HepG2 (cell line): Measurements from ENCODE around the gene TTLL13. TPM values are rescaled to one million over a fixed set of nuclear protein-coding genes. Genes with fewer than 3 reads are reported as not detected.

Source experiments
- ATAC-seq: fragments of 200-7000 bp; cut with Tn5 transposase; 3 replicates; pipeline ENCODE4 v1.9.1; 2020; ENCODE audit warnings: mild to moderate bottlenecking, moderate library complexity
- BruUV-seq: library from RNA; stranded (reverse); fragments of 400-500 nt; replicated peaks from 2 replicates; lab custom pipeline; 2021; lab: Mats Ljungman, UMichigan
- CTCF ChIA-PET: fragments of 300-600 bp; formaldehyde crosslinking; extraction: SDS; loops from one replicate; lab custom pipeline; 2021; ENCODE audit warnings: low total read pairs, inconsistent platforms, low intra/inter-chr PET ratio; lab: Yijun Ruan, JAX
- POLR2A ChIA-PET: fragments of 350-600 bp; sonication (Branson Sonifier 250); formaldehyde crosslinking; loops from one replicate; lab custom pipeline; 2020; ENCODE audit warnings: antibody characterized with exemption, inconsistent platforms; lab: Yijun Ruan, JAX
- DNase-seq: peaks from one replicate; pipeline ENCODE4 v3.0.0-alpha.2; 2015; ENCODE audit warnings: low spot score
- FAIRE-seq: peaks from 3 replicates; lab custom pipeline; 2011; peaks lifted over from hg19 to GRCh38; lab: Jason Lieb, UNC
- H2AFZ ChIP-seq: one replicate; pipeline ENCODE4 v1.6.1; 2011; ENCODE audit warnings: low read length, inconsistent platforms
- H3K27ac ChIP-seq: fragments of 300-600 bp; 3 replicates; pipeline ENCODE4 v1.8.0; 2011; ENCODE audit warnings: mixed run types, mild to moderate bottlenecking, mixed read lengths, low read length, inconsistent platforms; ENCODE audit not compliant: insufficient read depth; ENCODE audit errors: extremely low read length
- H3K27me3 ChIP-seq, 2 experiments: fragments of 200-600 bp in 1 of 2; 2 replicates in 1 of 2; 3 replicates in 1 of 2; pipeline versions ENCODE4 v1.6.0 to v1.8.0; 2011; ENCODE audit warnings: low read length in 2 of 2, mild to moderate bottlenecking in 2 of 2, moderate library complexity in 2 of 2, inconsistent platforms in 1 of 2; ENCODE audit not compliant: insufficient read depth in 2 of 2, control insufficient read depth in 1 of 2
- H3K36me3 ChIP-seq, 2 experiments: fragments of 200-600 bp in 1 of 2; replicated peaks in 1 of 2; 2 replicates in 1 of 2; 3 replicates in 1 of 2; pipeline versions ENCODE4 v1.5.1 to v1.8.0; 2011; ENCODE audit warnings: low read length in 2 of 2, inconsistent platforms in 1 of 2; ENCODE audit not compliant: insufficient read depth in 2 of 2, control insufficient read depth in 1 of 2
- H3K4me1 ChIP-seq: 2 replicates; pipeline ENCODE4 v1.5.1; 2012; ENCODE audit warnings: low read length, inconsistent platforms; ENCODE audit not compliant: insufficient read depth
- H3K4me2 ChIP-seq: 2 replicates; pipeline ENCODE4 v1.6.0; 2011; ENCODE audit warnings: low read depth, low read length, inconsistent platforms
- H3K4me3 ChIP-seq, 3 experiments: fragments of 200-600 bp in 1 of 3; sonication (generic), shearing (Covaris generic) in 1 of 3; replicated peaks in 1 of 3; 2 replicates each; pipeline ENCODE4 v1.5.1; 2011 to 2016; ENCODE audit warnings: low read length in 3 of 3, inconsistent platforms in 2 of 3, low read depth in 2 of 3, mild to moderate bottlenecking in 2 of 3, control low read depth in 1 of 3, mixed read lengths in 1 of 3; ENCODE audit not compliant: insufficient read depth in 1 of 3
- H3K79me2 ChIP-seq: one replicate; pipeline ENCODE4 v1.6.1; 2011; ENCODE audit warnings: low read length, inconsistent platforms; ENCODE audit not compliant: insufficient read depth
- H3K9ac ChIP-seq: 2 replicates; pipeline ENCODE4 v1.6.0; 2011; ENCODE audit warnings: mild to moderate bottlenecking, low read depth, low read length, inconsistent platforms; ENCODE audit not compliant: insufficient read depth
- H3K9me3 ChIP-seq: 2 replicates; pipeline ENCODE4 v1.5.1; 2012; ENCODE audit warnings: mild to moderate bottlenecking, low read length
- H4K20me1 ChIP-seq: 2 replicates; pipeline ENCODE4 v1.6.0; 2011; ENCODE audit warnings: inconsistent platforms, mild to moderate bottlenecking, low read length, moderate library complexity; ENCODE audit not compliant: insufficient read depth
- ATM ChIP-seq: fragments of 450-650 bp; IDR thresholded peaks from 2 replicates; pipeline ENCODE4 v1.7.1; 2017; ENCODE audit warnings: mild to moderate bottlenecking, borderline replicate concordance
- CHCHD3 ChIP-seq: sonication (generic); formaldehyde crosslinking; IDR thresholded peaks from 2 replicates; pipeline ENCODE4 v1.8.0; 2022; ENCODE audit warnings: mild to moderate bottlenecking, missing genetic modification reagents, moderate library complexity
- FOXA3 ChIP-seq: IDR thresholded peaks from 2 replicates; pipeline ENCODE4 v1.6.1; 2016; ENCODE audit warnings: missing genetic modification reagents, missing compliant biosample characterization
- HOXA3 ChIP-seq: sonication (generic); formaldehyde crosslinking; IDR thresholded peaks from 2 replicates; pipeline ENCODE4 v1.5.0; 2020; ENCODE audit warnings: missing genetic modification reagents
- HOXA5 ChIP-seq: sonication (generic); formaldehyde crosslinking; IDR thresholded peaks from 2 replicates; pipeline ENCODE4 v1.4.0; 2020; ENCODE audit warnings: missing genetic modification reagents
- IRX3 ChIP-seq: sonication (generic); formaldehyde crosslinking; IDR thresholded peaks from 2 replicates; pipeline ENCODE4 v1.8.1; 2023; ENCODE audit warnings: mild to moderate bottlenecking, low read depth, missing genetic modification reagents, borderline replicate concordance
- KDM2A ChIP-seq: sonication (generic); formaldehyde crosslinking; IDR thresholded peaks from 2 replicates; pipeline ENCODE4 v1.4.0; 2020; ENCODE audit warnings: low read depth, missing genetic modification reagents, borderline replicate concordance
- NKX3-1 ChIP-seq: sonication (generic); formaldehyde crosslinking; IDR thresholded peaks from 2 replicates; pipeline ENCODE4 v1.5.0; 2020; ENCODE audit warnings: missing genetic modification reagents
- STAT6 ChIP-seq: sonication (generic); formaldehyde crosslinking; IDR thresholded peaks from 2 replicates; pipeline ENCODE4 v1.4.0; 2020; ENCODE audit warnings: missing genetic modification reagents, mild to moderate bottlenecking, borderline replicate concordance
- YEATS2 ChIP-seq: sonication (generic); formaldehyde crosslinking; IDR thresholded peaks from 2 replicates; pipeline ENCODE4 v1.4.0; 2020; ENCODE audit warnings: missing genetic modification reagents, borderline replicate concordance
- ZBTB39 ChIP-seq: sonication (generic); formaldehyde crosslinking; IDR thresholded peaks from 2 replicates; pipeline ENCODE4 v1.5.0; 2020; ENCODE audit warnings: missing genetic modification reagents
- ZFP91 ChIP-seq: sonication (generic); formaldehyde crosslinking; IDR thresholded peaks from 2 replicates; pipeline ENCODE4 v1.9.0; 2022; ENCODE audit warnings: missing genetic modification reagents, mild to moderate bottlenecking, borderline replicate concordance
- ZNF251 ChIP-seq: sonication (generic); formaldehyde crosslinking; IDR thresholded peaks from 2 replicates; pipeline ENCODE4 v1.9.0; 2021; ENCODE audit warnings: mild to moderate bottlenecking, missing genetic modification reagents
- ZNF777 ChIP-seq: sonication (generic); formaldehyde crosslinking; IDR thresholded peaks from 2 replicates; pipeline ENCODE4 v1.4.0; 2020; ENCODE audit warnings: missing genetic modification reagents
- WGBS: methylation state at CpG from one replicate; pipeline ENCODE4 v1.1.6; 2017; ENCODE audit warnings: low lambda C conversion rate; 5-methylcytosine and 5-hydroxymethylcytosine counted together
- in situ Hi-C: cut with HindIII; loops from 2 replicates; pipeline ENCODE4 v1.10.0; 2017; ENCODE audit warnings: low pct_unique_long_range_greater_than_20kb; ENCODE audit not compliant: extremely low pct_ligation_motif_present
- intact Hi-C: fragments of 100-400 bp; cut with micrococcal nuclease; formaldehyde crosslinking; loops from one replicate; pipeline ENCODE4 v1.10.0; 2022; ENCODE audit not compliant: unreplicated experiment
- polyA plus RNA-seq, 8 experiments: library from polyadenylated mRNA; depleted of rRNA in 3 of 8; stranded (reverse) in 7 of 8; unstranded in 1 of 8; fragments of >200 nt; fragmentation: Illumina TruSeq in 4 of 8; extraction: Trizol in 4 of 8; gene quantifications; 2 replicates each; pipeline versions ENCODE4 v1.2.1 to v1.2.3, GENCODE V29; 2011 to 2016; ENCODE audit warnings: low read depth in 4 of 8, missing spikeins in 1 of 8, mixed read lengths in 1 of 8; ENCODE audit not compliant: insufficient read depth in 1 of 8
- total RNA-seq, 5 experiments: library from RNA; depleted of rRNA; stranded (reverse); fragments of >200 nt; fragmentation: Illumina TruSeq; extraction: Trizol; gene quantifications; 2 replicates each; pipeline ENCODE4 v1.2.3, GENCODE V29; 2016; ENCODE audit warnings: low read depth in 1 of 5

The TTLL13 gene
- total and polyA plus RNA-seq, 2 of the 13 experiments (the other 11 are each of a cell fraction or from before 2014, with no cell fraction given): 0.07 to 0.29 TPM

GRCh38 chr15:90210593-90210992, 38.8 kb upstream of the TTLL13 start:
- in situ Hi-C loops: no loop called here
- ATAC-seq (no peak), DNase-seq (no peak), FAIRE-seq (no peak)
- no peak overlapping the region for H3K27ac ChIP-seq
- H3K9ac ChIP-seq: no peak overlapping the region
- ChIA-PET POLR2A (no interaction called here), CTCF (no interaction called here)
- H3K79me2 ChIP-seq: no peaks in the 10 kb centered on the region
- TF ChIP-seq YEATS2: no peak
- TF ChIP-seq FOXA3: no peak
- no peak for TF ChIP-seq KDM2A (CRISPR knock-in tag)
- TF ChIP-seq HOXA5 (CRISPR knock-in tag): no peak
- no peak for TF ChIP-seq ZNF777 (CRISPR knock-in tag)
- no peak for TF ChIP-seq ZNF251 (CRISPR knock-in tag)
- TF ChIP-seq HOXA3 (CRISPR knock-in tag): no peak
- TF ChIP-seq ZFP91 (CRISPR knock-in tag): no peak
- TF ChIP-seq CHCHD3 (CRISPR knock-in tag): no peak
- no peak for TF ChIP-seq ATM
- TF ChIP-seq IRX3 (CRISPR knock-in tag): no peak
- TF ChIP-seq ZBTB39 (CRISPR knock-in tag): no peak
- no peak for TF ChIP-seq STAT6 (CRISPR knock-in tag)
- TF ChIP-seq NKX3-1 (CRISPR knock-in tag): no peak
- H3K4me2 ChIP-seq: no peak overlapping the region
- no TSS peak for BruUV-seq
- H3K4me1 ChIP-seq: peaks cover 31% of the 10 kb centered on the region
- no peak overlapping the region for H3K4me3 ChIP-seq
- peaks cover 2 to 7% of the 10 kb centered on the region in 2 experiments; a peak in 2 of 5 replicates for H3K36me3 ChIP-seq
- no peaks in the 10 kb centered on the region for H3K27me3 ChIP-seq
- intact Hi-C loops: no loop called here
- no peaks in the 10 kb centered on the region for H3K9me3 ChIP-seq
- H4K20me1 ChIP-seq: peaks cover under 1% of the 10 kb centered on the region; the same call in 1 of the 2 replicates
- WGBS: 96% methylated on average over 8 of the region's 8 CpGs
- H2AFZ ChIP-seq: no peak overlapping the region
